Measurements from ENCODE around the gene MFRP.

DNA sequence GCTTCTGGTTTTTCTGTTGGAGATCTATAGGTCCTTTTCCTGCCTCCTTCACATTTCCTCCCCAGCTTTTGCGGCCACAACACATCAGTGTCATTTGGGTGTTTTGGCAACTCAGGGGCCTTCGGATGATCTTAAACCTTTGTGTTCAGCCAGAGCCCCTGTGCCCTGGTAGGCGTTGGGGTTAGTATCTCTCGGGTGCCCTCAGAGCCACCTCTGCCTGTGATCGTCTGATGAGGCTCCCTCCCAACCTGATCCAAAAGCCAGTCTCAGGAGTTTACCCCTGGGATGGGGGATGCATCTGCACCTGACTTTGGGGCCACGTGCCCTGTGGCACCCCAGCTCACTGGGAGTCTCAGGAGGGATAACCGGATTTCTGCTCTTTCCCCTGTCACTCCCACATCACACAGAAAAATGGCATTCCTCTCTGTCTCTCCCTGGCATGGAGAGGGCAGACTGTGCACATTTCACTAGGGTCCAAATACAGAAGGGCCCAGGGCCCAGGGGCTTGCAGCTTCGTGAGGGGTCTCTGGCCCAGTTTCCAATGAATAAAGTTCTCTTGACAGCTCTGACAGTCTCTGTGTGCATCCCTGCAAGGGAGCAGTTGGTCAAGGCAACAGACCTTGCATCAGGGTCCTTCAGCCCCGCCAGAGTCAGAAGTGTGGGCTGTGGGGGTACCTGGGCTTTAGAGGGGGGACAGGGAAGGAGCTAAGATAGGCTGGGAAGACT is 9.6 kb downstream of the MFRP start:
- TF ChIP-seq, protein P1, sequence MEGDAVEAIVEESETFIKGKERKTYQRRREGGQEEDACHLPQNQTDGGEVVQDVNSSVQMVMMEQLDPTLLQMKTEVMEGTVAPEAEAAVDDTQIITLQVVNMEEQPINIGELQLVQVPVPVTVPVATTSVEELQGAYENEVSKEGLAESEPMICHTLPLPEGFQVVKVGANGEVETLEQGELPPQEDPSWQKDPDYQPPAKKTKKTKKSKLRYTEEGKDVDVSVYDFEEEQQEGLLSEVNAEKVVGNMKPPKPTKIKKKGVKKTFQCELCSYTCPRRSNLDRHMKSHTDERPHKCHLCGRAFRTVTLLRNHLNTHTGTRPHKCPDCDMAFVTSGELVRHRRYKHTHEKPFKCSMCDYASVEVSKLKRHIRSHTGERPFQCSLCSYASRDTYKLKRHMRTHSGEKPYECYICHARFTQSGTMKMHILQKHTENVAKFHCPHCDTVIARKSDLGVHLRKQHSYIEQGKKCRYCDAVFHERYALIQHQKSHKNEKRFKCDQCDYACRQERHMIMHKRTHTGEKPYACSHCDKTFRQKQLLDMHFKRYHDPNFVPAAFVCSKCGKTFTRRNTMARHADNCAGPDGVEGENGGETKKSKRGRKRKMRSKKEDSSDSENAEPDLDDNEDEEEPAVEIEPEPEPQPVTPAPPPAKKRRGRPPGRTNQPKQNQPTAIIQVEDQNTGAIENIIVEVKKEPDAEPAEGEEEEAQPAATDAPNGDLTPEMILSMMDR (IDR thresholded peaks at IDR 0.05) = no peak
- TF ChIP-seq POLR2A (IDR thresholded peaks at IDR 0.05) (no peak), EP300 (IDR thresholded peaks at IDR 0.05) (no peak)

Data from ovary (tissue), 3 donors.